K562 (cell line): Measurements from ENCODE around the gene RABL3. TPM values are rescaled to one million over a fixed set of nuclear protein-coding genes. Genes with fewer than 3 reads are reported as not detected.

Experiments
- CSDE1 ChIP-seq, 2 experiments: fragments of 450-650 bp; IDR thresholded peaks; 2 replicates each; pipeline ENCODE4 v1.6.1; 2016; ENCODE audit warnings: mild to moderate bottlenecking in 1 of 2
- ETS2 ChIP-seq: IDR thresholded peaks from 2 replicates; pipeline ENCODE4 v1.6.1; 2016; ENCODE audit warnings: borderline replicate concordance, missing genetic modification characterization, mild to moderate bottlenecking, moderate library complexity, missing compliant biosample characterization; ENCODE audit not compliant: poor library complexity, severe bottlenecking
- FOS ChIP-seq: IDR thresholded peaks from 3 replicates; pipeline ENCODE4 v1.6.1; 2011; ENCODE audit not compliant: insufficient read length; ENCODE audit errors: extremely low read depth
- FOXA1 ChIP-seq: fragments of 450-650 bp; IDR thresholded peaks from 2 replicates; pipeline ENCODE4 v1.6.1; 2016; ENCODE audit warnings: mild to moderate bottlenecking, borderline replicate concordance
- FOXK2 ChIP-seq, 2 experiments: fragments of 450-650 bp; IDR thresholded peaks in 1 of 2; conservative IDR thresholded peaks in 1 of 2; 2 replicates each; pipeline ENCODE4 v1.6.1; 2016; ENCODE audit warnings: low read depth in 2 of 2, mild to moderate bottlenecking in 1 of 2
- MAFF ChIP-seq: IDR thresholded peaks from 2 replicates; pipeline ENCODE4 v1.6.1; 2012; ENCODE audit warnings: low read length, improper control_type of control experiment
- MTA1 ChIP-seq: fragments of 450-650 bp; IDR thresholded peaks from 2 replicates; pipeline ENCODE4 v1.6.1; 2017; ENCODE audit warnings: borderline replicate concordance
- MTA3 ChIP-seq: fragments of 450-650 bp; formaldehyde crosslinking; IDR thresholded peaks from 2 replicates; pipeline ENCODE4 v1.6.1; 2017; ENCODE audit warnings: mild to moderate bottlenecking, borderline replicate concordance
- NCOA2 ChIP-seq, 2 experiments: fragments of 450-650 bp; IDR thresholded peaks; 2 replicates each; pipeline ENCODE4 v1.6.1; 2018; ENCODE audit warnings: mild to moderate bottlenecking in 2 of 2, moderate library complexity in 1 of 2; ENCODE audit not compliant: partially characterized antibody in 2 of 2
- NR2F6 ChIP-seq: fragments of 450-650 bp; formaldehyde crosslinking; IDR thresholded peaks from 2 replicates; pipeline ENCODE4 v1.4.0; 2020; ENCODE audit warnings: mild to moderate bottlenecking
- PHTF2 ChIP-seq: fragments of 250-450 bp; sonication (Bioruptor Pico); IDR thresholded peaks from 2 replicates; pipeline ENCODE4 v1.5.0; 2021; ENCODE audit warnings: mild to moderate bottlenecking
- POLR2AphosphoS5 ChIP-seq: IDR thresholded peaks from 2 replicates; pipeline ENCODE4 v1.6.1; 2011; ENCODE audit warnings: mild to moderate bottlenecking, low read depth, low read length, moderate library complexity; ENCODE audit not compliant: control insufficient read depth, insufficient read depth
- SRF ChIP-seq, 2 experiments: fragments of 250-450, 450-650 bp in 1 of 2; sonication (Bioruptor Pico) in 1 of 2; sonication (generic) in 1 of 2; formaldehyde crosslinking; IDR thresholded peaks; 2 replicates each; pipeline versions ENCODE4 v1.5.0 to v1.5.1; 2020 to 2022; ENCODE audit warnings: mild to moderate bottlenecking in 1 of 2, missing genetic modification reagents in 1 of 2
- SRSF9 ChIP-seq: fragments of 200-400 bp; formaldehyde crosslinking; IDR thresholded peaks from 2 replicates; pipeline ENCODE4 v1.6.1; 2017; ENCODE audit warnings: low read depth, low read length, borderline replicate concordance
- ZFP1 ChIP-seq: fragments of 450-650 bp; formaldehyde crosslinking; IDR thresholded peaks from 2 replicates; pipeline ENCODE4 v1.4.0; 2020; ENCODE audit warnings: mild to moderate bottlenecking, mixed read lengths
- ZKSCAN3 ChIP-seq: fragments of 250-450 bp; sonication (Bioruptor Pico); IDR thresholded peaks from 2 replicates; pipeline ENCODE4 v1.4.0; 2020
- ZNF12 ChIP-seq: sonication (generic); formaldehyde crosslinking; IDR thresholded peaks from 2 replicates; pipeline ENCODE4 v1.4.0; 2020; ENCODE audit warnings: mild to moderate bottlenecking, missing genetic modification reagents
- ZNF23 ChIP-seq: fragments of 250-450 bp; sonication (Bioruptor Pico); IDR thresholded peaks from 2 replicates; pipeline ENCODE4 v1.4.0; 2020; ENCODE audit warnings: mild to moderate bottlenecking
- polyA plus RNA-seq, 8 experiments: library from polyadenylated mRNA; depleted of rRNA in 4 of 8; stranded (reverse) in 5 of 8; unstranded in 3 of 8; fragments of >200 nt; fragmentation: Nextera tagmentation in 2 of 8; fragmentation: Illumina TruSeq in 1 of 8; extraction: Ambion mirVana in 2 of 8; extraction: Trizol in 1 of 8; gene quantifications; 2 replicates each; pipeline versions ENCODE4 v1.2.1 to v1.2.3, GENCODE V29; 2011 to 2014; ENCODE audit warnings: inconsistent platforms in 1 of 8, missing spikeins in 1 of 8
- total RNA-seq, 7 experiments: library from RNA; depleted of rRNA in 6 of 7; stranded (reverse); fragments of >200 nt in 6 of 7; fragmentation: Illumina TruSeq in 2 of 7; extraction: Trizol in 2 of 7; gene quantifications; 2 replicates each; pipeline versions ENCODE4 v1.2.1 to v1.2.3, GENCODE V29; 2011 to 2021; ENCODE audit warnings: low replicate concordance in 1 of 7
- TF ChIP-seq, protein P1 (sequence below): fragments of 200-400 bp; formaldehyde crosslinking; IDR thresholded peaks from 2 replicates; pipeline ENCODE4 v1.6.1; 2017; ENCODE audit warnings: mild to moderate bottlenecking, low read depth, low read length, moderate library complexity
- TF ChIP-seq, protein P2 (sequence below): fragments of 450-650 bp; formaldehyde crosslinking; conservative IDR thresholded peaks from 2 replicates; pipeline ENCODE4 v1.4.0; 2022; ENCODE audit warnings: mild to moderate bottlenecking, missing genetic modification characterization
- TF ChIP-seq, protein P3 (sequence below): sonication (generic); formaldehyde crosslinking; IDR thresholded peaks from 2 replicates; pipeline ENCODE4 v1.8.1; 2023; ENCODE audit warnings: missing genetic modification reagents, mild to moderate bottlenecking, borderline replicate concordance

The RABL3 gene
- total and polyA plus RNA-seq, 9 of the 15 experiments (the other 6 are each of a cell fraction or from before 2014, with no cell fraction given): 6.5 to 30.7 (median 12.3) TPM

DNA sequence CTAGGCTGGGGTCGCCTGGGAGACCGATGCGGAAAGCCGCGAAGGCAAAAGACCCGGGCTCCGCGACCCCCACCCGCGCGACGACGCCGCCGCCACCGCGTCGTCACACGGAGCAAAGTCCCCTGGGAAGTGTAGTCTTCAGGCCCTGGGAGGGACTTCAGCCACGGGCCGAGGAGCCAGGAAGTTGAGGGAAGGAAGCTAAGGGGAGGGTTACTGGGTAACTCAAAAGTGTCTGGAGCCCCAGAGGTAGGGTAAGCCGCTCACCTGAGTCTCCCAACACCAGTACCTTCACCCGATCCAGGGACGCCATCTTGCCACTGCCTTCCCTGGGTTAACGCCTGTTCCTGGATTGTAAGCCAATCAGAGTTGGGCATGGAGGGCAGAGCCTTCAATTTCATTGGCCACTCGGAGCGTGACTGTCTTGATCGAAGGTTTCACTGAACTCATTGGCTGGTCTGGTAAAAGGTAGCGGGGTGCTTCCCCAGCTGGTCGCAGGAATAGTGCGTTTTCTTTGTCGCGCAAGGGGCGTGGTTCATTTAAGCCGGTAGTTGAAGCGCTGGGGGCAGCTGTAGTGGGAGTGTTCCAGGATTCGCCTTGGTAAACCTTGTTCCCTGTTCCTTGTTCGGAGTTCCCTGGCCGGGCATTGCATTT, at the start of gene RABL3, which contains the start of gene GTF2E1 (continued):
- TF ChIP-seq FOXK2 (conservative IDR thresholded peaks at IDR 0.05 in 1 of 2, IDR thresholded peaks at IDR 0.05 in 1 of 2; ENCODE audit: low read depth in 2 of 2) (peak; percentile 57 to 64; a peak in 2 of 4 replicates), ZNF12 (CRISPR knock-in tag) (no peak), FOXA1 (no peak), ZKSCAN3 (CRISPR knock-in tag) (no peak), FOS (peak; percentile 75), SRF (CRISPR knock-in tag; IDR thresholded peaks at IDR 0.05) (0 out of 4 replicates have a peak, but pooled peaks of 1 of the 2 experiments have one; percentile 9), ZNF23 (CRISPR knock-in tag) (no peak), MTA3 (no peak), SRSF9 (no peak), ZFP1 (CRISPR knock-in tag) (no peak), ETS2 (no peak), PHTF2 (CRISPR knock-in tag) (no peak), CSDE1 (IDR thresholded peaks at IDR 0.05) (no peak), NCOA2 (IDR thresholded peaks at IDR 0.05; ENCODE audit: partially characterized antibody in 2 of 2) (no peak), NR2F6 (CRISPR knock-in tag) (no peak), MAFF (no peak), MTA1 (peak; percentile 98), POLR2AphosphoS5 (peak; percentile 58)
- TF ChIP-seq, protein P1, sequence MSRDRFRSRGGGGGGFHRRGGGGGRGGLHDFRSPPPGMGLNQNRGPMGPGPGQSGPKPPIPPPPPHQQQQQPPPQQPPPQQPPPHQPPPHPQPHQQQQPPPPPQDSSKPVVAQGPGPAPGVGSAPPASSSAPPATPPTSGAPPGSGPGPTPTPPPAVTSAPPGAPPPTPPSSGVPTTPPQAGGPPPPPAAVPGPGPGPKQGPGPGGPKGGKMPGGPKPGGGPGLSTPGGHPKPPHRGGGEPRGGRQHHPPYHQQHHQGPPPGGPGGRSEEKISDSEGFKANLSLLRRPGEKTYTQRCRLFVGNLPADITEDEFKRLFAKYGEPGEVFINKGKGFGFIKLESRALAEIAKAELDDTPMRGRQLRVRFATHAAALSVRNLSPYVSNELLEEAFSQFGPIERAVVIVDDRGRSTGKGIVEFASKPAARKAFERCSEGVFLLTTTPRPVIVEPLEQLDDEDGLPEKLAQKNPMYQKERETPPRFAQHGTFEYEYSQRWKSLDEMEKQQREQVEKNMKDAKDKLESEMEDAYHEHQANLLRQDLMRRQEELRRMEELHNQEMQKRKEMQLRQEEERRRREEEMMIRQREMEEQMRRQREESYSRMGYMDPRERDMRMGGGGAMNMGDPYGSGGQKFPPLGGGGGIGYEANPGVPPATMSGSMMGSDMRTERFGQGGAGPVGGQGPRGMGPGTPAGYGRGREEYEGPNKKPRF: no peak
- TF ChIP-seq, protein P2, sequence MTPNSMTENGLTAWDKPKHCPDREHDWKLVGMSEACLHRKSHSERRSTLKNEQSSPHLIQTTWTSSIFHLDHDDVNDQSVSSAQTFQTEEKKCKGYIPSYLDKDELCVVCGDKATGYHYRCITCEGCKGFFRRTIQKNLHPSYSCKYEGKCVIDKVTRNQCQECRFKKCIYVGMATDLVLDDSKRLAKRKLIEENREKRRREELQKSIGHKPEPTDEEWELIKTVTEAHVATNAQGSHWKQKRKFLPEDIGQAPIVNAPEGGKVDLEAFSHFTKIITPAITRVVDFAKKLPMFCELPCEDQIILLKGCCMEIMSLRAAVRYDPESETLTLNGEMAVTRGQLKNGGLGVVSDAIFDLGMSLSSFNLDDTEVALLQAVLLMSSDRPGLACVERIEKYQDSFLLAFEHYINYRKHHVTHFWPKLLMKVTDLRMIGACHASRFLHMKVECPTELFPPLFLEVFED (CRISPR knock-in tag): no peak
- TF ChIP-seq, protein P3, sequence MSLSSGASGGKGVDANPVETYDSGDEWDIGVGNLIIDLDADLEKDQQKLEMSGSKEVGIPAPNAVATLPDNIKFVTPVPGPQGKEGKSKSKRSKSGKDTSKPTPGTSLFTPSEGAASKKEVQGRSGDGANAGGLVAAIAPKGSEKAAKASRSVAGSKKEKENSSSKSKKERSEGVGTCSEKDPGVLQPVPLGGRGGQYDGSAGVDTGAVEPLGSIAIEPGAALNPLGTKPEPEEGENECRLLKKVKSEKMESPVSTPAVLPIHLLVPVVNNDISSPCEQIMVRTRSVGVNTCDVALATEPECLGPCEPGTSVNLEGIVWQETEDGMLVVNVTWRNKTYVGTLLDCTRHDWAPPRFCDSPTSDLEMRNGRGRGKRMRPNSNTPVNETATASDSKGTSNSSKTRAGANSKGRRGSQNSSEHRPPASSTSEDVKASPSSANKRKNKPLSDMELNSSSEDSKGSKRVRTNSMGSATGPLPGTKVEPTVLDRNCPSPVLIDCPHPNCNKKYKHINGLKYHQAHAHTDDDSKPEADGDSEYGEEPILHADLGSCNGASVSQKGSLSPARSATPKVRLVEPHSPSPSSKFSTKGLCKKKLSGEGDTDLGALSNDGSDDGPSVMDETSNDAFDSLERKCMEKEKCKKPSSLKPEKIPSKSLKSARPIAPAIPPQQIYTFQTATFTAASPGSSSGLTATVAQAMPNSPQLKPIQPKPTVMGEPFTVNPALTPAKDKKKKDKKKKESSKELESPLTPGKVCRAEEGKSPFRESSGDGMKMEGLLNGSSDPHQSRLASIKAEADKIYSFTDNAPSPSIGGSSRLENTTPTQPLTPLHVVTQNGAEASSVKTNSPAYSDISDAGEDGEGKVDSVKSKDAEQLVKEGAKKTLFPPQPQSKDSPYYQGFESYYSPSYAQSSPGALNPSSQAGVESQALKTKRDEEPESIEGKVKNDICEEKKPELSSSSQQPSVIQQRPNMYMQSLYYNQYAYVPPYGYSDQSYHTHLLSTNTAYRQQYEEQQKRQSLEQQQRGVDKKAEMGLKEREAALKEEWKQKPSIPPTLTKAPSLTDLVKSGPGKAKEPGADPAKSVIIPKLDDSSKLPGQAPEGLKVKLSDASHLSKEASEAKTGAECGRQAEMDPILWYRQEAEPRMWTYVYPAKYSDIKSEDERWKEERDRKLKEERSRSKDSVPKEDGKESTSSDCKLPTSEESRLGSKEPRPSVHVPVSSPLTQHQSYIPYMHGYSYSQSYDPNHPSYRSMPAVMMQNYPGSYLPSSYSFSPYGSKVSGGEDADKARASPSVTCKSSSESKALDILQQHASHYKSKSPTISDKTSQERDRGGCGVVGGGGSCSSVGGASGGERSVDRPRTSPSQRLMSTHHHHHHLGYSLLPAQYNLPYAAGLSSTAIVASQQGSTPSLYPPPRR: no peak
